HG02852 (cell line): Measurements from ENCODE around the gene FBXL20.
"Not testable (repeated sequence)": the region's sequence is repeated elsewhere in the genome, so short reads cannot be mapped to it uniquely, and the experiment has no call there.

Source experiments
- ATAC-seq: cut with Tn5 transposase; IDR thresholded peaks from one replicate; pipeline ENCODE4 v1.9.1; 2021; ENCODE audit warnings: mild to moderate bottlenecking, moderate library complexity; ENCODE audit not compliant: unreplicated experiment

The FBXL20 gene

GRCh38 chr17:39334008-39334744 is 67.2 kb downstream of the FBXL20 start:
- ATAC-seq, result not testable (repeated sequence)

GRCh38 chr17:39332092-39332491 is 69.3 kb downstream of the FBXL20 start:
- no peak for ATAC-seq

GRCh38 chr17:39328815-39329214 is 72.6 kb downstream of the FBXL20 start:
- no peak for ATAC-seq

DNA sequence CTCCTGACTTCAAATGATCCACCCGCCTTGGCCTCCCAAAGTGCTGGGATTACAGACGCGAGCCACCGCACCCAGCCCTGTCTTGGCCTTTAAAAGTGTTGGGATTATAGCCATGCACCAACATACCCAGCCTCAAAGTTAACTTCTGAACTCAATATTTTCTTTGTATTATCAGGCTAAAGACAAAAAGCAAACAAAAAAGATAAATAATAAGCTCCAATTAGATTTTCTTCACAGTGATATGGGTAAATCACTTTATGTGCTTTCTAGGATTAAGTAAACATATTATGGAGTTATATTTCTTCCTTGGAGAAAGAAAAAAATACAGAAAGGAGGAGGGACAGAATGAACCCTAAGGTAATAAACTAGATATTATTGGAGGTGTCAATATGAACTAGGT is 74.3 kb downstream of the FBXL20 start:
- no peak for ATAC-seq

DNA sequence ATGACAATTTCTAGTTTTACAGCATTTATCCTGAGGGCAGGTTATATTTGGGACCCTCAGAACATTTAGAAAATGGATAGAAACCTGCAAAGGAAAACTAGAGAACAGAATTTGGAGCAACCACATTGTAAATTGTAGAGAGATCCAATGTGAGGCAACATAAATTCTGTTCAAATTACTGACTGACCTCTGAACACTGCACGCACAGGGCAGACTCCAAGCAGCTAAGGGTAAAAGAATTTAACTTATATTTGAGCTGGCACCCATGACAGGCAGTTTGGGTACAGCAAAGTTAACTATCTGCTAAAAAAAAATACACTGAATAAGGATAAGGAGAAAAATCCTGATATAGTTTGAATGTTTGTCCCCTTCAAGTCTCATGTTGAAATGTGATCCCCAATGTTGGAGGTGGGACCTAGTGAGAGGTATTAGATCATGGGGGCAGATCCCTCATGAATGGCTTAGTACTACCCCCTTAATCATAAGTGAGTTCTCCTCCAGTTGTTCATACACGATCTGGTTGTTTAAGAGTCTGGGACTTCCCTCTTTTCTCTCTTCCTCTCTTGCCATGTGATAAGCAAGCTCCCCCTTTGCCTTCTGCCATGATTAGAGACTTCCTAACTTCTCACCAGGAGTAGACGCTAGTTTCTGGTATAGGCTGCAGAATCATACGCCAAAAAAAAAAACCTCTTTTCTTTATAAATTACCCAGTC is 75.7 kb downstream of the FBXL20 start:
- no peak for ATAC-seq

DNA sequence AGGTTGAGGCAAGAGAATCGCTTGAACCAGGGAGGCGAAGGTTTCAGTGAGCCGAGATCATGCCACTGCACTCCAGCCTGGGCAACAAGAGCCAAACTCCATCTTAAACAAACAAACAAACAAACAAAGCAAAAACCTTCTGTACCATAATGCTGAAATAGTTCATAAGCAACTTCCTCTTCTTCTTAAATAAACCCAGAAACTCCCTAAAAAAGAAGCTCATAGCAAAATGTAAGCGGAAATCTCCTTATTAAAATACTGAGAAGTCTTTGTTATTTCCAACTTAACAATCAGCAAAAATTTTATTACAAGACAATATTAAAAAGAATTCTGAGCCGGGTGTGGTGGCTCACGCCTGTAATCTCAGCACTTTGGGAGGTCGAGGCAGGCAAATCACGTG is 82.8 kb downstream of the FBXL20 start:
- no peak for ATAC-seq

GRCh38 chr17:39306509-39307212 is 94.8 kb downstream of the FBXL20 start:
- ATAC-seq, result no peak

GRCh38 chr17:39305978-39306377 is 95.4 kb downstream of the FBXL20 start:
- no peak for ATAC-seq

DNA sequence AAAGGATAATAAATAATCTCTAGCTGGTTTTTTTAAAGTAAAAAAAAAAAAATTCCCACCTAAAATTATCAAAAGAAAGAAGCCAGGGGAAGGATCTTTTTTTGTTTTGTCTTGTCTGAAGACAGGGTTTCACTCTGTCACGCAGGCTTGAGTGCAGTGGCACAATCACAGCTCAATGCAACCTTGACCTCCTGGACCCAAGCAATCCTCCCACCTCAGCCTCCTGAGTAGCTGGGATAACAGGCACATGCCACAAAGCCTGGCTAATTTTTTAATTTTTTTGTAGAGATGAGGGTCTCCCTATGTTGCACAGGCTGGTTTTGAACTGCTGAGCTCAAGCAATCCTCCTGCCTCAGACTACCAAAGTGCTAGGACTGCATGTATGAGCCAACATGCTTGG is 97.2 kb downstream of the FBXL20 start:
- ATAC-seq, result no peak

DNA sequence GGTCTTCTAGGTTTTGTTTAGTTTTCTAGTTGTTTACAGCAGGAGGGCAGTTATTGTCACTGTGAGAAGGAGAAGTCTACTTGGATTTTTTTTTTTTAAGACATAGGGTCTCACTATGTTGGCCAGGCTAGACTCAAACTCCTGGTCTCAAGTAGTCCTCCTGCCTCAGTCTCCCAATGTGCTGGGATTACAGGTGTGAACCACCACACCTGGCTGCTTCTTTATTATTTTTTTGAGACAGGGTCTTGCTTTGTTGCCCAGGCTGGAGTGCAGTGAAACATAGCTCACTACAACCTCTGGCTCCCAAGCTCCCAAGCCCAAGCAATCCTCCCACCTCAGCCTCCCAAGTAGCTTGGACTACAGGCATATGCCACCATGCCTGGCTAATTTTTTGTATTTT is 107.4 kb downstream of the FBXL20 start:
- no peak for ATAC-seq

GRCh38 chr17:39292546-39292945 is 108.9 kb downstream of the FBXL20 start:
- not testable (repeated sequence) for ATAC-seq

DNA sequence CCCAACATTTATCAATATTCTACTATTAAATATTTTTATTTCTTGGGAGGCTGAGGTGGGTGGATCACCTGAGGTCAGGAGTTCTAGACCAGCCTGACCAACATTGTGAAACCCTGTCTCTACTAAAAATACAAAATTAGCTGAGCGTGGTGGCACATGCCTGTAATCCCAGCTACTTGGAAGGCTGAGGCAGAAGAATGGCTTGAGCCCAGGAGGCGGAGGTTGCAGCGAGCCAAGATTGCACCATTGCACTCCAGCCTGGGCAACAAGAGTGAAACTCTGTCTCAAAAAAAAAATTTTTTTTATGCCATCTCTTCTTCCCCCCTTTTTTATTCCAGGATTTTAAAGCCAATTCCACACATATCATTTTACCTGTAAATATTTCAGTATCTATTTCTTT is 114.9 kb downstream of the FBXL20 start:
- not testable (repeated sequence) for ATAC-seq

- ATAC-seq, result no peak
Measured at GRCh38 chr17:39284685-39285084, 116.7 kb downstream of the FBXL20 start.

- no peak for ATAC-seq
Measured at GRCh38 chr17:39283896-39284295, 117.5 kb downstream of the FBXL20 start.

GRCh38 chr17:39283098-39283497 is 118.3 kb downstream of the FBXL20 start:
- no peak for ATAC-seq

DNA sequence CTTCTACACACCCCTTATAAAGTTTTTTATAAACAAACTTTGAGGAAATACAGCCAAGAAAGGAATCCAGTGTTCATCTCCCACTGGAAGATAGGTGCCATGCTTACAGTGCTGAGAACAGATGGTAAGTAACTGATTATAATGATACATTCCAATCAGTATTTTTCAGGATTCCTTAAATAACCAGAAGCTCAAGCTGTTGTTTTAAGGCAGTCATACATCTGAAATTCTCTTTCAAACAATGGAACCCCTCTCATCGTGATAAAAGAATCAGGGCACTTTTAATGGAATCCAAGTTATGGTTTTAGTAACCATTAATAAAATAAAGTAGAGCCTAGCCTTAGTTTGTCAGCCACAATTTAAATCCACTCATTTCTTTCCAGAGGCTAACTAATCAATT is 119.6 kb downstream of the FBXL20 start:
- ATAC-seq, result no peak

DNA sequence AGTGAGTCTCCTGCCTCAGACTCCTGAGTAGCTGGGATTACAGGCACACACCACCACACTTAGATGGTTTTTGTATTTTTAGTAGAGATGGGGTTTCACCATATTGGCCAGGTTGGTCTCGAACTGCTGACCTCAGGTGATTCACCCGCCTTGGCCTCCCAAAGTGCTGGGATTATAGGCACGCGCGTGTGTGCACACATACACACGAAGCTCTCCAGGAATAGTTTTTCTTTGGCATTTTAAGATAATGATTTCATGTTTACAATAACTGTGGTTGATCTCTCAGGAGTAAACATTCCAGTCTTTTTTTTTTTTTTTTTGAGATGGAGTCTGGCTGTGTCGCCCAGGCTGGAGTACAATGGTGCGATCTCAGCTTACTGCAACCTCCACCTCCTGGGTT is 123.2 kb downstream of the FBXL20 start:
- not testable (repeated sequence) for ATAC-seq

DNA sequence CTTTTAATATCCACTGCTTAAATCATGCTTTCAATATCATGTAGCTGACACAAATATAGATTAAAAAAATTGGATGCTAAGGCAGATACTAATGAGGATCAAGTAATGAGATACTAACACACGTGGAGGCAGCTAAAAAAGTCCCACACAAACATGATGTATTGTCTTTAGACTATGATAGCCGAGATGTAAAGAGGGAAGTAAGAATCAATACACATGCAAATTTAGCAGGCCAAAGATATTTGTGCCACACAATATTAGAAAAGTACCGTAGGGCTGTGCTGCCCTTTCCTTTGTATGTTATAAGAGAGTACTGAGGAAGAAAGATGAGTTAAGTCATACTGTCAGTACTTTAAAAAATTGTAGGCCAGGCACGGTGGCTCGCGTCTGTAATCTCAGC is 124.3 kb downstream of the FBXL20 start:
- no peak for ATAC-seq

DNA sequence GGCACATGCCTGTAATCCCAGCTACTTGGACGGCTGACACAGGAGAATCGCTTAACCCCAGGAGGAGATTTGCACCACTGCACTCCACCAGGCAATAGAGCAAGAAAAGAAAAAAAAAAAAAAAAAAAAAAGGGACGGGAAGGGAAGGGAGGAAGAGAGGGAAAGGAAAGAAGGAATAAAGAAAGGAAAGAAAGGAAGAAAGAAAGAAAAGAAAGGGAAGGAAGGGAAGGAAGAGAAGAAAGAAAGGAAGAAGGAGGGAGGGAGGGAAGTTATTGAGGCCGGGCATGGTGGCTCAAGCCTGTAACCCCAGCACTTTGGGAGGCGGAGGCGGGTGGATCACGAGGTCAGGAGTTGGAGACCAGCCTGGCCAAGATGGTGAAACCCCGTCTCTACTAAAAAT is 125.3 kb downstream of the FBXL20 start:
- no peak for ATAC-seq

GRCh38 chr17:39271546-39271945 is 129.9 kb downstream of the FBXL20 start:
- ATAC-seq, result no peak

DNA sequence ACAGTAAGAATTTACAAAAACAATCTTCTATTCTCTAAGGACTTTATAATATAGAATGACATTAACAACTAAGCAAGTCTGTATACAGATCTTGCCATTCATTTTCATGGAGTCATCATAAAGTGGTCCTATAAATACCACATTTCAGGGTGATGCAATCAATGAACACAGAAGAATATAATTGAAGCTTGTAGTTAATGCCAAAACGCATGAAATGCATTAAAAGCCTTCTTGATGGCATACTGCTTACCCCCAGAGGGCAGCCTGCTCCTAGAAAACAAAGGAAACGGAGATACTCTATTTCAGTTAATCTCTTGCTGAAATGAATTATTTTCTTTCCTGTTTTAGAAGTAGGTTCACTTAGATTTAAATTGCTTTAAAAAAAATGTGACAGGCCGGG is 130.5 kb downstream of the FBXL20 start:
- ATAC-seq, result no peak

- ATAC-seq, result no peak
Measured at GRCh38 chr17:39264119-39264518, 137.3 kb downstream of the FBXL20 start.
